SU-DHL-6 (cell line): Measurements from ENCODE around the gene PRKN.

Experiments
- H2AFZ ChIP-seq: fragments of 200-600 bp; sonication (generic); 2 replicates; pipeline ENCODE4 v1.6.1; 2014; ENCODE audit warnings: low read depth, mild to moderate bottlenecking, moderate library complexity, mixed read lengths, antibody characterized with exemption, low read length; ENCODE audit not compliant: severe bottlenecking
- H3F3A ChIP-seq: fragments of 200-600 bp; shearing (Covaris generic); 2 replicates; pipeline ENCODE4 v1.6.0; 2016; ENCODE audit warnings: antibody characterized with exemption, mild to moderate bottlenecking; ENCODE audit not compliant: insufficient read depth
- H3K27ac ChIP-seq: fragments of 200-600 bp; sonication (generic); 2 replicates; pipeline ENCODE4 v1.5.1; 2016; ENCODE audit warnings: low read depth, mild to moderate bottlenecking, low read length, moderate library complexity, mixed read lengths
- H3K27me3 ChIP-seq: fragments of 200-600 bp; sonication (generic), shearing (Covaris generic); 2 replicates; pipeline ENCODE4 v1.6.0; 2014; ENCODE audit warnings: mild to moderate bottlenecking, low read length
- H3K36me3 ChIP-seq: fragments of 200-600 bp; sonication (generic); 2 replicates; pipeline ENCODE4 v1.6.1; 2014; ENCODE audit warnings: mild to moderate bottlenecking, low read length, mixed read lengths
- H3K4me2 ChIP-seq: fragments of 300-600, 200-600 bp; shearing (Covaris generic), sonication (generic); 2 replicates; pipeline ENCODE4 v1.6.0; 2014; ENCODE audit warnings: low read length, low read depth, mild to moderate bottlenecking; ENCODE audit not compliant: poor library complexity, severe bottlenecking
- H3K4me3 ChIP-seq: fragments of 200-600 bp; sonication (generic); 2 replicates; pipeline ENCODE4 v1.5.1; 2014; ENCODE audit warnings: antibody characterized with exemption, low read length, mild to moderate bottlenecking, mixed read lengths; ENCODE audit not compliant: insufficient read depth, poor library complexity, severe bottlenecking
- H3K79me2 ChIP-seq: fragments of 200-600 bp; sonication (generic); 2 replicates; pipeline ENCODE4 v1.6.1; 2014; ENCODE audit warnings: mild to moderate bottlenecking, low read length, moderate library complexity; ENCODE audit not compliant: insufficient read depth
- H3K9ac ChIP-seq: fragments of 200-600 bp; sonication (generic); 2 replicates; pipeline ENCODE4 v1.7.0; 2014; ENCODE audit warnings: mild to moderate bottlenecking, low read length
- H3K9me2 ChIP-seq: fragments of 200-600 bp; sonication (generic); replicated peaks from 2 replicates; pipeline ENCODE4 v1.6.1; 2014; ENCODE audit warnings: low read length; ENCODE audit not compliant: insufficient read depth
- H3K9me3 ChIP-seq: fragments of 200-600 bp; sonication (generic); 2 replicates; pipeline ENCODE4 v1.6.1; 2014; ENCODE audit warnings: low read length, mixed read lengths; ENCODE audit not compliant: insufficient read depth
- H4K20me1 ChIP-seq: fragments of 200-600 bp; sonication (generic); 2 replicates; pipeline ENCODE4 v1.6.1; 2014; ENCODE audit warnings: low read depth, mild to moderate bottlenecking, antibody characterized with exemption, low read length, moderate library complexity, mixed read lengths
- CTCF ChIP-seq: fragments of 200-600 bp; sonication (generic); IDR thresholded peaks from one replicate; pipeline ENCODE4 v1.5.1; 2017; ENCODE audit warnings: antibody characterized with exemption, mild to moderate bottlenecking, low read length, moderate library complexity; ENCODE audit not compliant: insufficient read depth, poor library complexity, severe bottlenecking
- EZH2phosphoT487 ChIP-seq: fragments of 200-600 bp; sonication (generic), shearing (Covaris generic); conservative IDR thresholded peaks from 2 replicates; pipeline ENCODE4 v1.6.1; 2018; ENCODE audit warnings: mild to moderate bottlenecking, antibody characterized with exemption, low read length, moderate library complexity, mixed read lengths

PRKN gene

DNA sequence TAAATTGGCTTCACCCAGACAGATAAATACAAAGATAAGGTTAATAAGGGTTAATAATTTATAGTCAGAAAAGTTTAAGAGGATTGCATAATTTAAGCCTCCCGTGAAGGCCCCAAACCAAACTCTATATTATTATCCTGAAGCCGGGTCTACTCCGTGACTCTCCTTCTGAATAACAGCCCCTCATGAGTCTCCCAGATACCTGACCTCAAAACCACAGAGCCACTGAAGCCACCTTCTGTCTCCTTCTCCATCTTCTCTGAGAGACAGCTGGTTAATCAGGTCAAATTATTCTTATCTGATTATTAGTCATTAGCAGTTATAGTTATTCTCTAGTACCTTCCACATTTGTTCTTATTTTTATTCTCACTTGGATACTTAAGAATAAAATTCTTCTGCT is 884.5 kb downstream of the PRKN start:
- no peak overlapping the region for H3K27ac ChIP-seq
- no peaks in the 10 kb centered on the region for H4K20me1 ChIP-seq
- H3K9me2 ChIP-seq: no peaks in the 10 kb centered on the region
- no peak overlapping the region for H3K4me3 ChIP-seq
- no peak overlapping the region for H3K9ac ChIP-seq
- no peak overlapping the region for H2AFZ ChIP-seq
- no peaks in the 10 kb centered on the region for H3K27me3 ChIP-seq
- no peaks in the 10 kb centered on the region for H3K9me3 ChIP-seq
- TF ChIP-seq CTCF (no peak), EZH2phosphoT487 (no peak)
- no peaks in the 10 kb centered on the region for H3K79me2 ChIP-seq
- H3K36me3 ChIP-seq: no peaks in the 10 kb centered on the region
- H3F3A ChIP-seq: no peaks in the 10 kb centered on the region
- H3K4me2 ChIP-seq: no peak overlapping the region

DNA sequence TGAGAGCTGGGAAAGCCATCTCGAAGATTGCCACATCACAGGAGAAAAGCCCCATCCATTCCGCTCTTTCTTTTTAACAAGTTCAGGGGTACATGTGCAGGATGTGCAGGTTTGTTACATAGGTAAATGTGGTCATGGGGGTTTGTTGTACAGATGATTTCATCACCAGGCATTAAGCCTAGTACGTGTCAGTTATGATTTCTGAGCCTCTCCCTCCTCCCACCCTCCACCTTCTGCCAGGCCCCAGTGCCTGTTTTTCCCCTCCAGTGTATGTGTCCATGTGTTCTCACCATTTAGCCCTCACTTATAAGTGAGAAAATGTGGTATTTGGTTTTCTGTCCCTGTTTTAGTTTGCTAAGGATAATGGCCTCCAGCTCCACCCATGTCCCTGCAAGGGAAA is 887.2 kb downstream of the PRKN start:
- Histone ChIP-seq H4K20me1 (no peaks in the 10 kb centered on the region), H3K9ac (no peak overlapping the region), H3K36me3 (no peaks in the 10 kb centered on the region), H2AFZ (no peak overlapping the region), H3K4me3 (no peak overlapping the region), H3K79me2 (no peaks in the 10 kb centered on the region), H3K9me3 (no peaks in the 10 kb centered on the region), H3K27ac (no peak overlapping the region), H3F3A (no peaks in the 10 kb centered on the region), H3K9me2 (no peaks in the 10 kb centered on the region), H3K4me2 (no peak overlapping the region), H3K27me3 (no peaks in the 10 kb centered on the region)
- TF ChIP-seq CTCF (no peak), EZH2phosphoT487 (no peak)

DNA sequence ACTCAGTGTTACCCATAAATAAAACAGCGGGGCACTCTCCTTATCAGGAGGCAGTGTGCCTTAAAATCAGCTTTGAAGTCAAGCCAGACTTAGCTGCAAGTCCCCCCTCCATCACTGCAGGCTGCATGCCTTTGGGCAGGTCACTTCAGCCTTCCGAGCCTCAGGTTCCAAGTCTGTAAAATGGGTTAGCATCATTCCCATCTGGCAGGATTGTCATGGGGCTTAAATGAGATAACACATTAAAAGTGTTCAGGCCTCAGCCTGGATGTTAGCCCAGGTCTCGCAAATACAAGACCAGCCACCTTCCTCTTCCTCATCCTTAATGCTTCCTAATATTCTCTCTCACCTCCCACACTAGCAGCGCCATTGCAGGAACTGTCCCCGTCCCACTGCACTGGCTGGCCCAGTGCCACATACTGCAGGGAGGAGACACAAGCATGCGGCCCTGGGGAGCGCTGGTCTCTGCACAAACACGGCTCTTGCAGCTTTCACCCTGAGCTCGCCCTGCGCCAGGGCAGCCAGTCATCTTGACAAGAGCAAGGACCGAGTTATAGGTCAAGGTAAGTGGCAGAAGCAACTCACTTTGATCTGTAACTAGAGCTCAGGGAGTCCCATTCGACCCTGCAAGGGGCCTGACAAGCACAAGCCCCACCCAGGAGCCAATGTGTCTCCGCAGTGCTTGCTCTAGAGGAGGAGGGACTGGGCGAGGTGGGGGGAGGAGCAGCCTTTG is 889.1 kb downstream of the PRKN start:
- no peak for TF ChIP-seq CTCF
- TF ChIP-seq EZH2phosphoT487: no peak
- no peak overlapping the region for H3K4me2 ChIP-seq
- H3K27ac ChIP-seq: no peak overlapping the region

More for the DNA sequence above, 889.1 kb downstream of the PRKN start:
- Histone ChIP-seq H3K9me3 (no peaks in the 10 kb centered on the region), H3K36me3 (no peaks in the 10 kb centered on the region), H3K27me3 (no peaks in the 10 kb centered on the region), H3K9ac (no peak overlapping the region), H3F3A (no peaks in the 10 kb centered on the region), H3K9me2 (no peaks in the 10 kb centered on the region), H3K79me2 (no peaks in the 10 kb centered on the region), H4K20me1 (no peaks in the 10 kb centered on the region), H2AFZ (no peak overlapping the region), H3K4me3 (no peak overlapping the region)
